HG03457 (cell line): ENCODE results near the gene SETD6.
"Not testable (repeated sequence)": the region's sequence is repeated elsewhere in the genome, so short reads cannot be mapped to it uniquely, and the experiment has no call there.

Experiments used
- ATAC-seq: cut with Tn5 transposase; IDR thresholded peaks from one replicate; pipeline ENCODE4 v1.9.1; 2021; ENCODE audit warnings: moderate number of reproducible peaks; ENCODE audit not compliant: unreplicated experiment

Gene SETD6

GRCh38 chr16:58515125-58515870, at the start of gene SETD6:
SETD6 (plus strand) TSS chr16:58515517; CDS start chr16:58515538, 21 bp downstream.
- peak; percentile 63 for ATAC-seq

GRCh38 chr16:58465817-58466216, 49.5 kb upstream of the SETD6 start:
- no peak for ATAC-seq

GRCh38 chr16:58466396-58466795, 48.9 kb upstream of the SETD6 start:
- no peak for ATAC-seq

- no peak for ATAC-seq
These were observed 47.4 kb upstream of the SETD6 start for GRCh38 chr16:58467905-58468304.

GRCh38 chr16:58471209-58471975, 43.9 kb upstream of the SETD6 start:
- no peak for ATAC-seq

GRCh38 chr16:58472266-58472665, 43.1 kb upstream of the SETD6 start:
- no peak for ATAC-seq

GRCh38 chr16:58472827-58473226, 42.5 kb upstream of the SETD6 start:
- no peak for ATAC-seq

- ATAC-seq: no peak
These were observed 41.0 kb upstream of the SETD6 start for GRCh38 chr16:58474296-58474695.

- ATAC-seq: no peak
These were observed 40.2 kb upstream of the SETD6 start for GRCh38 chr16:58475091-58475619.

GRCh38 chr16:58476791-58477190, 38.5 kb upstream of the SETD6 start:
- ATAC-seq: no peak

- ATAC-seq: no peak
These were observed 36.9 kb upstream of the SETD6 start for GRCh38 chr16:58478427-58478826.

- ATAC-seq: no peak
These were observed 34.0 kb upstream of the SETD6 start for GRCh38 chr16:58481226-58481869.

GRCh38 chr16:58481931-58482330, 33.4 kb upstream of the SETD6 start:
- ATAC-seq: no peak

- no peak for ATAC-seq
These were observed 30.0 kb upstream of the SETD6 start for GRCh38 chr16:58485184-58485887.

- no peak for ATAC-seq
These were observed 27.6 kb upstream of the SETD6 start for GRCh38 chr16:58487566-58488351.

- ATAC-seq: no peak
These were observed 26.8 kb upstream of the SETD6 start for GRCh38 chr16:58488531-58488930.

GRCh38 chr16:58490065-58490464, 25.3 kb upstream of the SETD6 start:
- no peak for ATAC-seq

GRCh38 chr16:58490539-58490938, 24.8 kb upstream of the SETD6 start:
- not testable (repeated sequence) for ATAC-seq

- no peak for ATAC-seq
These were observed 23.3 kb upstream of the SETD6 start for GRCh38 chr16:58492066-58492465.

- no peak for ATAC-seq
These were observed 22.6 kb upstream of the SETD6 start for GRCh38 chr16:58492735-58493134.
